ENCODE results near the gene COLGALT1.
"Not testable (repeated sequence)": the region's sequence is repeated elsewhere in the genome, so short reads cannot be mapped to it uniquely, and the experiment has no call there.

The COLGALT1 gene

DNA sequence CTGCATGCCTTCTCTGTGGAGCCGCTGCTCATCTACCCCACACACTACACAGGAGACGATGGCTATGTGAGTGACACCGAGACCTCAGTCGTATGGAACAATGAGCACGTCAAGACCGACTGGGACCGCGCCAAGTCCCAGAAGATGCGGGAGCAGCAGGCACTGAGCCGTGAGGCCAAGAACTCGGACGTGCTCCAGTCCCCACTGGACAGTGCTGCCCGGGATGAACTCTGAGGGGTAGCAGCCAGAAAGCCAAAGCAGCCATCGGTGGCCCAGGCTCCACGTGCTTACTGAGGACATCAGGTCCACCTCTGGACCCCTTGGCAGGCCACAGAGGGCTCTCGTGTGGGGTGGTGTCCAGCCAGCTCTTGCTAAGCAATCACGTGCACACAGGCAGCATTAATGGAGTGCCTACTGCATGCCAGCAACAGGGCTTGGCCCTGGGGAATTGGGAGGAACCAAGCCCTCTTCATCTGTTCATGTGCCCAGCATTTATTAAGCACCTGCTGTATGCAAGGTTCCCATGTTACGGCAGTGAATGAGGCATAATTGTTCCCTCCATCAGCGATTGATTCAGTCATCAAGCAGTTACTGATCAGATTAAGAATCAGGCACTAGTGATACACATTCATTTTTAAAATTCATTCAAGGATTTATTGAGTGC lies 25.9 kb downstream of the COLGALT1 start:
- DNase-seq (ENCODE audit: low read depth), result no peak
- no peak for TF ChIP-seq CTCF (IDR thresholded peaks at IDR 0.05; ENCODE audit: low read length, missing control alignments)
- H3K4me3 ChIP-seq (replicated peaks; ENCODE audit: low read depth, low read length), result no peak overlapping the region

- no peak for DNase-seq (ENCODE audit: low read depth)
- no peak for TF ChIP-seq CTCF (IDR thresholded peaks at IDR 0.05; ENCODE audit: low read length, missing control alignments)
- no peak overlapping the region for H3K4me3 ChIP-seq (replicated peaks; ENCODE audit: low read depth, low read length)
These were observed 27.2 kb downstream of the COLGALT1 start for GRCh38 chr19:17582613-17583012.

- no peak overlapping the region for H3K4me3 ChIP-seq (replicated peaks; ENCODE audit: low read depth, low read length)
- TF ChIP-seq CTCF (IDR thresholded peaks at IDR 0.05; ENCODE audit: low read length, missing control alignments), result no peak
- no peak for DNase-seq (ENCODE audit: low read depth)
These were observed 28.7 kb downstream of the COLGALT1 start for GRCh38 chr19:17584132-17584531.

GRCh38 chr19:17585395-17585794 lies 29.9 kb downstream of the COLGALT1 start:
- H3K4me3 ChIP-seq (replicated peaks; ENCODE audit: low read depth, low read length); DNase-seq (ENCODE audit: low read depth): not testable (repeated sequence)

- DNase-seq (ENCODE audit: low read depth), result no peak
- H3K4me3 ChIP-seq (replicated peaks; ENCODE audit: low read depth, low read length), result no peak overlapping the region
- TF ChIP-seq CTCF (IDR thresholded peaks at IDR 0.05; ENCODE audit: low read length, missing control alignments), result no peak
These were observed 35.4 kb downstream of the COLGALT1 start for GRCh38 chr19:17590866-17591265.

DNA sequence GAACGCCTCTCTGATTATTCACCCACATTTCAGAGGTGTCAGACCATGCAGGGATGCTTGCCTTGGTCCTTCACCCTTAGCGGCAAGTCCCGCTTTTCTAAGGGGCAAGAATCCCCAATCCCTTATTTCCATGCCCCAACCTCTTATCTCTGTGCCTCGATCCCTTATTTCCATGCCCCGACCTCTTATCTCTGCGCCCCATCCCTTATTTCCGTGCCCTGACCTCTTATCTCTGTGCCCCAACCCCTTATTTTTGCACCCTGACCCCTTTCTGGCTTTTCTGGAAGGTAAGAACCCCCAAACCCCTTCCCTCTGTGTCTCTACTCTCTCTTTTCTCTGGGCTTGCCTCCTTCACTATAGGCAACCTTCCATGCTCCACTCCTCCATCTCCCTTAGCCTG lies 38.8 kb downstream of the COLGALT1 start:
- not testable (repeated sequence) for DNase-seq (ENCODE audit: low read depth); H3K4me3 ChIP-seq (replicated peaks; ENCODE audit: low read depth, low read length)

DNA sequence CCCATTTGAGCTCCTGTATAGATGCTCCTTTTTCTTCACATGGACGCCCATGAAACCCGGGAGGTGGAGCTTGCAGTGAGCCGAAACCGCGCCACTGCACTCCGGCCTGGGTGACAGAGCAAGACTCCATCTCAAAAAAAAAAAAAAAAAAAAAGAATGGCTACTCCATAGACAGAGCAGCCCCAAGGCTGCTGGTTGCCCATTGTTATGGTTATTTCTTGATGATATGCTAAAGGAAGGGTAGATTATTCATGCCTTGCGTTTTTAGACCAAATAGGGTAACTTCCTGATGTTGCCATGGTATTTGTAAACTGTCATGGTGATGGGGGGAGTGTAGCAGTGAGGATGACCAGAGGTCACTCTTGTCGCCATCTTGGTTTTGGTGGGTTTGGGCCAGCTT lies 42.6 kb downstream of the COLGALT1 start:
- not testable (repeated sequence) for DNase-seq (ENCODE audit: low read depth); H3K4me3 ChIP-seq (replicated peaks; ENCODE audit: low read depth, low read length)

GRCh38 chr19:17598953-17599352 lies 43.5 kb downstream of the COLGALT1 start:
- no peak overlapping the region for H3K4me3 ChIP-seq (replicated peaks; ENCODE audit: low read depth, low read length)
- no peak for DNase-seq (ENCODE audit: low read depth)
- TF ChIP-seq CTCF (IDR thresholded peaks at IDR 0.05; ENCODE audit: low read length, missing control alignments), result no peak

GRCh38 chr19:17599780-17600179 lies 44.3 kb downstream of the COLGALT1 start:
- no peak for DNase-seq (ENCODE audit: low read depth)
- no peak for TF ChIP-seq CTCF (IDR thresholded peaks at IDR 0.05; ENCODE audit: low read length, missing control alignments)
- H3K4me3 ChIP-seq (replicated peaks; ENCODE audit: low read depth, low read length), result no peak overlapping the region

Data from fibroblast of pulmonary artery (primary cell).